GDM1 (cell line): ENCODE results near the gene CSNK1A1L.
"Not testable (repeated sequence)": the region's sequence is repeated elsewhere in the genome, so short reads cannot be mapped to it uniquely, and the experiment has no call there.

ENCODE experiments used
- DNase-seq: peaks from one replicate; lab custom pipeline; 2025; lab: John Stamatoyannopoulos, UW

CSNK1A1L gene

GRCh38 chr13:37058910-37059847, 46.3 kb downstream of the CSNK1A1L start, which contains the start of gene SUPT20H:
TSS of gene SUPT20H (minus strand) at chr13:37059688. CDS start at chr13:37051490, 8,198 bp downstream.
- DNase-seq, result peak; percentile 95

- DNase-seq, result not testable (repeated sequence)
Measured at GRCh38 chr13:37056228-37056627, 49.2 kb downstream of the CSNK1A1L start.
